WERI-Rb-1 (cell line): ENCODE data around the gene SBNO2.

Experiments
- DNase-seq: peaks from one replicate; pipeline ENCODE4 v3.0.0-alpha.2; 2020
- H3K27ac ChIP-seq: fragments of 250-450 bp; sonication (Bioruptor Pico); 2 replicates; pipeline ENCODE4 v1.5.1; 2020; ENCODE audit warnings: mild to moderate bottlenecking, moderate library complexity
- H3K27me3 ChIP-seq: fragments of 250-450 bp; sonication (Bioruptor Pico); 2 replicates; pipeline ENCODE4 v1.5.1; 2021; ENCODE audit warnings: mild to moderate bottlenecking, low read depth, moderate library complexity; ENCODE audit not compliant: insufficient read depth, severe bottlenecking
- H3K36me3 ChIP-seq: fragments of 250-450 bp; sonication (Bioruptor Pico); 2 replicates; pipeline ENCODE4 v1.5.1; 2020; ENCODE audit warnings: mild to moderate bottlenecking, moderate library complexity
- H3K4me3 ChIP-seq: 2 replicates; pipeline ENCODE4 v1.5.1; 2011; ENCODE audit warnings: low read depth, mild to moderate bottlenecking, control low read depth, low read length
- H3K9me3 ChIP-seq: fragments of 250-450 bp; sonication (Bioruptor Pico); 2 replicates; pipeline ENCODE4 v1.5.1; 2021; ENCODE audit warnings: mild to moderate bottlenecking, moderate library complexity; ENCODE audit not compliant: severe bottlenecking
- CTCF ChIP-seq: IDR thresholded peaks from 2 replicates; pipeline ENCODE4 v1.5.1; 2011; ENCODE audit warnings: low read depth, mild to moderate bottlenecking, control low read depth, inconsistent platforms, low read length

Gene SBNO2

GRCh38 chr19:1089891-1090290 lies 84.2 kb downstream of the SBNO2 start:
- H3K27ac ChIP-seq: no peak overlapping the region

GRCh38 chr19:1089126-1089771 lies 84.8 kb downstream of the SBNO2 start:
- Histone ChIP-seq H3K9me3 (no peaks in the 10 kb centered on the region), H3K27me3 (no peaks in the 10 kb centered on the region), H3K27ac (no peak overlapping the region), H3K36me3 (peaks cover 77% of the 10 kb centered on the region), H3K4me3 (no peak overlapping the region)
- DNase-seq: no peak
- no peak for TF ChIP-seq CTCF

More at GRCh38 chr19:1089891-1090290, 84.2 kb downstream of the SBNO2 start:
- Histone ChIP-seq H3K27me3 (no peaks in the 10 kb centered on the region), H3K9me3 (no peaks in the 10 kb centered on the region), H3K4me3 (no peak overlapping the region), H3K36me3 (peaks cover 75% of the 10 kb centered on the region)
- TF ChIP-seq CTCF: no peak
- no peak for DNase-seq

- Histone ChIP-seq H3K36me3 (peaks cover 77% of the 10 kb centered on the region), H3K9me3 (no peaks in the 10 kb centered on the region), H3K27ac (no peak overlapping the region), H3K4me3 (no peak overlapping the region), H3K27me3 (no peaks in the 10 kb centered on the region)
- no peak for DNase-seq
- TF ChIP-seq CTCF: no peak
Observed at GRCh38 chr19:1088416-1089010, 85.6 kb downstream of the SBNO2 start.

GRCh38 chr19:1087813-1088415 lies 86.2 kb downstream of the SBNO2 start:
- Histone ChIP-seq H3K4me3 (no peak overlapping the region), H3K27me3 (no peaks in the 10 kb centered on the region), H3K36me3 (peaks cover 73% of the 10 kb centered on the region), H3K9me3 (no peaks in the 10 kb centered on the region), H3K27ac (no peak overlapping the region)
- TF ChIP-seq CTCF: no peak
- no peak for DNase-seq

GRCh38 chr19:1086613-1087012 lies 87.5 kb downstream of the SBNO2 start:
- H3K9me3 ChIP-seq: no peaks in the 10 kb centered on the region
- H3K27ac ChIP-seq: peak overlapping the region; percentile 37
- no peaks in the 10 kb centered on the region for H3K27me3 ChIP-seq
- peaks cover 61% of the 10 kb centered on the region for H3K36me3 ChIP-seq
- no peak for DNase-seq
- TF ChIP-seq CTCF: no peak
- no peak overlapping the region for H3K4me3 ChIP-seq
